ENCODE measurements around the gene CD209. TPM values are rescaled to one million over a fixed set of nuclear protein-coding genes. Genes with fewer than 3 reads are reported as not detected.

The CD209 gene
- total RNA-seq, 1 donor from 2014 or later = 7.5 TPM

Other genes starting within 250 kb of the CD209 start
- gene ZNF358, start 231.4 kb downstream of the CD209 start, total RNA-seq = 87.6 TPM
- 30.0 TPM for gene MCOLN1, start 224.9 kb downstream of the CD209 start, total RNA-seq
- 157 TPM for gene PNPLA6, start 211.8 kb downstream of the CD209 start, total RNA-seq
- gene CAMSAP3, start 151.7 kb downstream of the CD209 start, total RNA-seq = 61.3 TPM
- gene XAB2, start 118.0 kb downstream of the CD209 start, total RNA-seq = 45.8 TPM
- gene PET100, start 117.7 kb downstream of the CD209 start, total RNA-seq = 121 TPM
- 4.7 TPM for gene PCP2, start 113.8 kb downstream of the CD209 start, total RNA-seq
- 215 TPM for gene STXBP2, start 110.4 kb downstream of the CD209 start, total RNA-seq
- gene RETN, start 78.5 kb downstream of the CD209 start, total RNA-seq = not detected
- 0.14 TPM for gene MCEMP1, start 70.4 kb downstream of the CD209 start, total RNA-seq
- gene TRAPPC5, start 66.7 kb downstream of the CD209 start, total RNA-seq = 115 TPM
- 0.86 TPM for gene FCER2, start 45.4 kb downstream of the CD209 start, total RNA-seq
- gene CLEC4G, start 15.4 kb downstream of the CD209 start, total RNA-seq = 0.83 TPM
- not detected for gene CLEC4M, start 15.7 kb upstream of the CD209 start, total RNA-seq
- gene EVI5L, start 82.7 kb upstream of the CD209 start, total RNA-seq = 23.4 TPM
- gene PRR36, start 126.9 kb upstream of the CD209 start, total RNA-seq = 1.6 TPM
- 4.1 TPM for gene LRRC8E, start 141.0 kb upstream of the CD209 start, total RNA-seq
- gene MAP2K7, start 156.3 kb upstream of the CD209 start, total RNA-seq = 39.1 TPM
- 0.52 TPM for gene TGFBR3L, start 167.3 kb upstream of the CD209 start, total RNA-seq
- gene SNAPC2, start 172.8 kb upstream of the CD209 start, total RNA-seq = 18.7 TPM
- gene CTXN1, start 178.6 kb upstream of the CD209 start, total RNA-seq = 5.9 TPM
- gene TIMM44, start 196.1 kb upstream of the CD209 start, total RNA-seq = 46.2 TPM